ENCODE data around the gene PAK1IP1.

DNA sequence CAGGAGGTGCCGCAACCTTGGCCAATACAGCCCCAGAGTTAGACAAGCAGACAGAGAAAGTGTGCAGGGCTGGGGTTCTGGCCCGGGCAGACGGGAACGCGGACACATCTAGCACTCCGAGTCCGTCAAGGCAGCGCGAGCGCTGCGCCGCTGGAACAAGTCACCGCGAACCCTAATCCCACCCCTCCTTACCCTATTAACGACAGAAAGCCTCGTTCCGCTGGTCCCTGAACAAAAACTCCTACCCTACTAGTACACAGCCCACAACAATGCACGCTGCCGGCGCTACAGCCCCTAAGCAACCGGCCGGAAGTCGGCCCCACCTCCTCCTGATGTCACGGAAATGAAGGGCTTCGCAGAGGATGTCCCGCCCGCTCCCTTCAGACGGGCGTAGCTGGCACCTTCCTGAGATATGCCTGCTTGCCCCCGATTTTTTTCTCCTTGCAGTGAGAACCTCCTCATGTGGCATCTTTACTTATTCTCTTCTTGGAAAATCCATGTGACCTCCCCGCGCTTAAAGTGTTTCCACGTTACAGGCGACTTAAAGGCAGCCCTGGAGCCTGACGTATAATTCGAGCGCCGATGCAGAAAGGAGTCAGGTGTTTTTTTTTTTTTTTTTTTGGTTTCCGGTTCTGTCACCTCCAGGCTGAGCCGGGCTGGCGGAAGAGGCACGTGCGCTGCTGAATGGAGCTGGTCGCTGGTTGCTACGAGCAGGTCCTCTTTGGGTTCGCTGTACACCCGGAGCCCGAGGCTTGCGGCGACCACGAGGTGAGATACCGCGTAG is at the start of gene PAK1IP1, which contains the start of gene C6orf52:
- TF ChIP-seq, protein P1, sequence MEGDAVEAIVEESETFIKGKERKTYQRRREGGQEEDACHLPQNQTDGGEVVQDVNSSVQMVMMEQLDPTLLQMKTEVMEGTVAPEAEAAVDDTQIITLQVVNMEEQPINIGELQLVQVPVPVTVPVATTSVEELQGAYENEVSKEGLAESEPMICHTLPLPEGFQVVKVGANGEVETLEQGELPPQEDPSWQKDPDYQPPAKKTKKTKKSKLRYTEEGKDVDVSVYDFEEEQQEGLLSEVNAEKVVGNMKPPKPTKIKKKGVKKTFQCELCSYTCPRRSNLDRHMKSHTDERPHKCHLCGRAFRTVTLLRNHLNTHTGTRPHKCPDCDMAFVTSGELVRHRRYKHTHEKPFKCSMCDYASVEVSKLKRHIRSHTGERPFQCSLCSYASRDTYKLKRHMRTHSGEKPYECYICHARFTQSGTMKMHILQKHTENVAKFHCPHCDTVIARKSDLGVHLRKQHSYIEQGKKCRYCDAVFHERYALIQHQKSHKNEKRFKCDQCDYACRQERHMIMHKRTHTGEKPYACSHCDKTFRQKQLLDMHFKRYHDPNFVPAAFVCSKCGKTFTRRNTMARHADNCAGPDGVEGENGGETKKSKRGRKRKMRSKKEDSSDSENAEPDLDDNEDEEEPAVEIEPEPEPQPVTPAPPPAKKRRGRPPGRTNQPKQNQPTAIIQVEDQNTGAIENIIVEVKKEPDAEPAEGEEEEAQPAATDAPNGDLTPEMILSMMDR (conservative IDR thresholded peaks at IDR 0.05) = no peak
- no peak for TF ChIP-seq ZFX (IDR thresholded peaks at IDR 0.05)
